Myocyte (in vitro differentiated cells): ENCODE results near the gene POLG. TPM values are rescaled to one million over a fixed set of nuclear protein-coding genes. Genes with fewer than 3 reads are reported as not detected.

ENCODE experiments used
- DNase-seq: peaks from one replicate; pipeline ENCODE4 v3.0.0-alpha.2; 2012; ENCODE audit warnings: low read depth
- polyA plus RNA-seq: library from polyadenylated mRNA; unstranded; fragments of >200 nt; gene quantifications from one replicate; pipeline ENCODE4 v1.2.1, GENCODE V29; 2012; ENCODE audit warnings: missing spikeins
- total RNA-seq: library from RNA; depleted of rRNA; stranded (reverse); fragments of >200 nt; gene quantifications from 2 replicates; pipeline ENCODE4 v1.2.3, GENCODE V29; 2014

Gene POLG
- total RNA-seq, result 108 and 113 TPM in 2 replicates
- 44.3 TPM for polyA plus RNA-seq

GRCh38 chr15:89334510-89335297 is at the start of gene POLG:
Gene POLG, minus strand, starts transcription at chr15:89334824. Its CDS starts 1,070 bp downstream, at chr15:89333754.
- DNase-seq, result peak; percentile 99

- no peak for DNase-seq
These were observed 49.6 kb upstream of the POLG start for GRCh38 chr15:89384176-89384604.

- no peak for DNase-seq
These were observed 48.9 kb upstream of the POLG start for GRCh38 chr15:89383365-89384175.

DNA sequence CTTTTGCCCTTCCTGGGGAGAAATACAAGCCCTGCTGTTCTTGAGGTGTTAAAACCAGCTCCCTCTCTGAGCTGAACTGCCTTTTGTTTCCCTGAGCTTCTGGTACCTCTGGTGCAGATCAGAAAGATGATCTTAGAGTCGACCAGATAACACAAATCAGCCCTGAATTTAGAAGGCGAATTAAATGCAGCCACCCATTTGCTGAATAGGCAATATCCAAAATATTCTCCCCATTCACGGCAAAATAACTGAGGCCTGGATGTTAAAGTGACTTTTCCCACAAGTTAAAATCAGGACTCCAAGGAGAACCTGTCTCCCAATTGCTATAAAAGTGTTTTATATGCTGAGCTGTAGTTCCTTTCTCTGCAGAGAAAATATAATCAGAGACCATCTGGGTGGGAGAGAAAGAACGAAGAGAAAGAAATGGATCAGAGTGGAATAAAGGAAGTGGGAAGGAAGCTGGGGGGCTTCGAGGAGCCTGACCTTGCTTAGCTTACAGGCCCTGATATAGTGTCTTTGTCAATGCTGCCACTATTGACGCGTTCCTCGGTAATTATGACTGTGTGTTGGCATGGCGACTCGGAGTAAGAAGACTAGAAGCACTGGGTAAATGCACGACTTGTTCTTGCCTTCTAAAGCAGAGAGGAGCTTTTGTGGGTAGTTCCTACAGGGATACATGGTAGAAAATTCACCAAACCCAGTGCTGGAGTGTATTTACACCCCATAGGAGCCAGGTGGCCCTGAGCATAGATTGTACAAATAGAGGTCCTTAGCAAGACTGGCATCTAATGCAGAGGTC is 47.5 kb upstream of the POLG start:
- DNase-seq, result no peak

GRCh38 chr15:89381331-89381730 is 46.7 kb upstream of the POLG start:
- no peak for DNase-seq

DNA sequence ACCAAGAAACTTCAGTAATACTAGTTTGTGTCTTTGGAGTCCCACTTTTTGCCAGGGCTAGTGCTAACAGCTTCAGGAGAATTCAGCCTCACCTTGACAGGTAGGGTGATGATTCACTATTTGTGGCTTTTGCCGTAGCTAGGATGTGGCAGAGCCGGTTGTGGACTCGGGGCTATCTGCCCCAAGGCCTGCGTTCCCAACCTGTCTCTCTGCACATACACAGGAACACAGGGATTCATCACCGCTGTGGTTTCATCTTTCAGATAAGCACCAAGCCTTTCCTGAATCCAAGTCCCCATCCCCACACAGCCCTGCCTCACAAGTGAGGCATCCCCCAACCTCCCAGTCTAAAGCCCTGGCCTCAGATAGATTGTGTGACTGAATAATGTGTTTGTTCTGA is 45.2 kb upstream of the POLG start:
- no peak for DNase-seq

GRCh38 chr15:89379251-89379695 is 44.6 kb upstream of the POLG start:
- DNase-seq, result no peak

- DNase-seq, result no peak
These were observed 43.9 kb upstream of the POLG start for GRCh38 chr15:89378296-89379151.

- no peak for DNase-seq
These were observed 43.2 kb upstream of the POLG start for GRCh38 chr15:89377842-89378295.

DNA sequence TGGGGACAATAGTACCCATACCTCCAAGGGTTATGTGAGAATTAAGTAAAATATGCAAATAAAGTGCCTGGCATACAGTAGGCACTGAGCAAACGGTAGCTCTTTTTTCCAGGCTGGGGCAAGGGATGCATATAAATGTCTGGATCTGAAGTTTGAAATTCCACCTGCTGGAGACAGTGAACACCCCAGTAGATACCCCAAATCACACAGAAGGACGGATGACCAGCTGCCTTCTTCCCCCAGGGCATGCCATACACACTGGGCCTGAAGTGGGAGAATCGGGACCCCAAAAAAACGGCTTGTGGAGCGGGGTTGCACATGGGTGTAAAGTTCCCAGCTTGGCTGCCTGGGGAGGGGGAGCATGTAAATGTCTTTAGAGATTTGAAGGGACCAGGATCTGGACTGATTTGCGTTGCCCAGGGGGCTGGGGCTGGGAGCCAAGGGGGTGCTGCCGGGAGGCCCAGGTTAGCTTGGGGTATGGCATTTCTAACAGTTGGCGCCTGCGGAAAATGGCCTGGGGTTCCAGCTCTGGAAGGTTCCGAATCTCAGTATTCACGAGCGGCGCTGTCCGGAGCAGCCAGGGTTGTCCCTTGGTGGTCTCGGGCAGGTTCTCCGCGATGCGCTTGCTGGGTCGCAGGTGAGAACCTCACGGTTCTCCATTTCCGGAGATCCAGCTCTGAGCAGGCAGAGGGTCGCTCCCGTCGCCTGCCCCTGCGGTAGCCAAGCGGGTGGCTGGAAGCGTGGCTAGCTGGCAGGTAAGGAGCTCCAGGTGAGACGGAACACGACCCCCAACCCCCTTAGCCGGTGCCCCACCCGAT is 42.6 kb upstream of the POLG start:
- DNase-seq, result no peak

GRCh38 chr15:89376388-89376787 is 41.8 kb upstream of the POLG start:
- no peak for DNase-seq

DNA sequence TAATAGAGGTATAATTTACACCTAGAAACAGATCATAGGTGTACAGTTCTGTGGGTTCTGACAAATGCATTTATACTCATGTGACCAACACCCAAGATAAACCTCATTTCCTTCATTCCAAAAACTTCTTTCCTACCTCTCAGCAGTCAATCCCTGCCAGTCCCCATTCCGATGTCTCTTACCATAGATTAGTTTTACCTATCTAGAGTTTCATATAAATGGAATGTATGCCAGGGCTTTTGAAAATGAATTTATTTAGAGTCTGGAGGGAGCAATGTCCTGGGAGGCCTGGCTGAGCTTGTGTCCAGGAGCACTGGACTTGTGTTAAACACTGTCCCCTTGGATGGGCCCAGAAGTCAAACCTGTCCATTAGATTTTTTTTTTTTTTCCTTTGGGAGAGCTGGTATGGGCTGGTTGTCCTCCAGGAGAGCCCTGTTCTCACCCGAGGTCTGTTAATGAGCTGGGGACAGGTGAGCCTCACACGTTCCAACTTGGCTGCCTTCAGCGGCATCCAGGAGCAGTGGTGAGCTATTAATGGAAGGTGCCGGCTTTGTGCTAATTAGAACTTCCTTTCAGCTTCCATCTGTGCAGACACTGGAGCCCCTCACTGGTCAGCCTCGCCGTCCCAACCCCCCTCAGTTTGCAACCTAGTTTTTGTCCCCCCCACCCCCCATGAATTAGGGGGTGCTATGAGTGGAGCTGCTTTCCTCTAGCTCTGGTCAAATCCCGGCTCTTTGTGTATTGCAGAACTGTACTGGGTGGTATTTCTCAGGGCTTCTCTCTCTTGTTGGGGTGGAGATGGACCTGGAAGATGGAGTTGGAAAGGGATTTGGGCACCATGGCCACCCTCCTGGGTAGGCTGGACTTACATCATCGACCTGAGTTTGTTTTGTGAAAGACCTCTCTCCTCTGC is 40.7 kb upstream of the POLG start:
- no peak for DNase-seq

GRCh38 chr15:89374086-89374981 is 39.7 kb upstream of the POLG start:
- DNase-seq, result no peak

- DNase-seq, result no peak
These were observed 37.7 kb upstream of the POLG start for GRCh38 chr15:89372069-89372935.

DNA sequence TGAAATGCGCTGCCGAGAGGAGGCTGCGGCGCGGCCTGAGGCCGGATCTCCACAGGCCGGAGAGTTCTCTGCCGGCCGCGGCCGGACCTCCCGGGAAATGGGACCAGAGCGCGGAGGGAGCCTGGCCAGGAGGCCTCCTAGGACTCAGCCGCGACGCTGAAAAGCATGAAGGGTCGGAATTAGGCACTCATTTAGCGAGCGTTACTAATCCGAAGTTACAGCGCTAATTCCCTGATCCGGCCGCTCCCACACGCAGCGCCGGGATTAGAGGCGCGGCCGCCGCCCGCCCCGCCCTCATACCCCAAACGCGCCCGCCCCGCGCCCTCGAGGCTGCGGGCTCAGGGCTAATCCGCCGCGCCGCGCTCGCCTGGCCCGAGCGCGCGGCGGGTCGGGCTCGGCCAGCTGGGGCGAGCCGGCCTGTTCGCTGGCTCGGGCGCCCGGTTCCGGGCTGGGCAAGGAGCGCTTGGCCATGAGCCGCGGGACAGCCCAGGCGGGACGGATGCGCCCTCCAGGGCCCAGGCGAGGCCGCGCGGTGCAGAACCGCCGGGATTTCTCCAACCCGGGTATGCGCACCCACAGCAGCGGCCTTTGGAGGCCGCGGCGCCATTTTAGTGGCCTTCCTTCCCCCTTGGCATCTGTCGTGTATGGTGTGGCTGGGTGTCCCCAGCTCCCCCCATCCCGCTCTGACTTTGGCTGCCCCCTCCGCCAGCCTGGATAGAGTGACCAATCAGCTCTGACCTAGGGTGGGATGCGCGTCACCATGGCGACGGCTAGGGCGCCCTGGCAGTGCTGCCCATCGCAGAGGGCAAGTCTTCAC is 36.8 kb upstream of the POLG start:
- no peak for DNase-seq

DNA sequence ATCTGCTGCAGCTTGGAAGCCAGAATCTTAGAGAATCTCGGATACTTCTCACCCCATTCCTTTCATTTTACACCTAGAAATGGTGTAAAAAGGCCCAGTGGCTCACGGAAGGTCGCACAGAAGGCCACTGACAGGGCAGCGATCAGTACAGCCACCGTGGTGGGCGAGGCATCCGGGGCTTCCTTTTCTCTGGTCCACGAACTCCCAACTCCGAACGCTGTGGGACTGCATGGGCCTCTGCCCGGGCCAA is 36.3 kb upstream of the POLG start:
- no peak for DNase-seq
